ENCODE results near the gene ZBTB3.

- TF ChIP-seq CTCF (IDR thresholded peaks at IDR 0.05) (no peak), POLR2A (IDR thresholded peaks at IDR 0.05) (no peak)
Measured at GRCh38 chr11:62752177-62752785, 1.7 kb downstream of the ZBTB3 start.
